Stimulated activated CD4-positive, alpha-beta T cell treated with anti-CD3 and anti-CD28 coated beads, Interleukin-2, amount 100 ng/mL, for 4 hours (primary cell): ENCODE results near the gene MAG.
A peak's percentile ranks its signal among the peaks of the same experiment; 100 is the strongest.

Experiments used
- DNase-seq: peaks from one replicate; pipeline ENCODE4 v3.0.0-alpha.2; 2020; ENCODE audit warnings: low read depth

MAG gene, protein sequence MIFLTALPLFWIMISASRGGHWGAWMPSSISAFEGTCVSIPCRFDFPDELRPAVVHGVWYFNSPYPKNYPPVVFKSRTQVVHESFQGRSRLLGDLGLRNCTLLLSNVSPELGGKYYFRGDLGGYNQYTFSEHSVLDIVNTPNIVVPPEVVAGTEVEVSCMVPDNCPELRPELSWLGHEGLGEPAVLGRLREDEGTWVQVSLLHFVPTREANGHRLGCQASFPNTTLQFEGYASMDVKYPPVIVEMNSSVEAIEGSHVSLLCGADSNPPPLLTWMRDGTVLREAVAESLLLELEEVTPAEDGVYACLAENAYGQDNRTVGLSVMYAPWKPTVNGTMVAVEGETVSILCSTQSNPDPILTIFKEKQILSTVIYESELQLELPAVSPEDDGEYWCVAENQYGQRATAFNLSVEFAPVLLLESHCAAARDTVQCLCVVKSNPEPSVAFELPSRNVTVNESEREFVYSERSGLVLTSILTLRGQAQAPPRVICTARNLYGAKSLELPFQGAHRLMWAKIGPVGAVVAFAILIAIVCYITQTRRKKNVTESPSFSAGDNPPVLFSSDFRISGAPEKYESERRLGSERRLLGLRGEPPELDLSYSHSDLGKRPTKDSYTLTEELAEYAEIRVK

DNA sequence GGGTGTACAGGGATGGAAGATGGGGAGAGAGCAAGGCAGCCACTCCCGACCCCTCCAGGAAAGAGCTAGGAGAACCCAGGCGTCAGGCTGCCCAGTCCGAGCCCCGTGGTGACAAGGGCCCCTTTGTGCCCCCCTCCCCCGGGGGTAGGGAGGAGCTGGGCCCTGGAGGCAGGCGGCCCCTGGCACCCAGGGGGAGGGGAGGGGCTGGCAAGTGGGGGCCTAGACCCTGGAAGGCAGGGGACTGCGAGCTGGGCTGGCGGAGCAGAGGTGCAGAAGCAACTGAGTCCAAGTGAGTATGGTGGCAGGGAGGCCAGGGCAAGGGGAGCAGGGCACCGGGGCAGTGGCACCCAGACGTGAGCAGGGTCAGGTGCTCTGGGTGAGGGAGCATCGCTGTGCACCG, at the start of gene MAG:
MAG (plus strand) TSS at position 246 of the 400 bp plus-strand sequence. CDS start 3,248 bp downstream, outside the sequence.
- DNase-seq = no peak

DNA sequence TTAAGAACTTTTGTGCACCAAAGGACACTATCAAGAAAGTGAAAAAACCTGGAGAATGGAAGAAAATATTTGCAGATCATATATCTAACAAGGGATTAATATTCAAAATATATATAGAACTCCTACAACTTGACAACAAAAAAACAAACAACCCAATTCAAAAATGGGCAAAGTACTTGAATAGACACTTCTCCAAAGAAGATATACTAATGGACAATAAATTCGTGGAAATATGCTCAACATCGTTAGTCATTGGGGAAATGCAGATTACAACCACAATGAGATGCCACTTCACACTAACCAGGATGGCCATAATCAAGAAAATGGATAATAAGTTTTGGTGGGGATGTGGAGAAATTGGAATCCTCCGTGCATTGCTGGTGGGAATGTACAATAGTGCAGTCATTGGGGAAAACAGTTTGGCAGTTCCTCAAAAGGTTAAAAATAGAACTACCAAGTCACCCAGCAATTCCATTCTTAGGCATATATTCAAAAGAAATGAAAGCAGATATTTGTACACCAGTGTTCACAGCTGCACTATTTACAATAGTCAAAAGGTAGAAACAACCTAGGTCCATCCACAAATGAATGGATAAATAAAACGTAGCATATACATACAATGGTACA, 45.4 kb upstream of the MAG start:
- no peak for DNase-seq

DNA sequence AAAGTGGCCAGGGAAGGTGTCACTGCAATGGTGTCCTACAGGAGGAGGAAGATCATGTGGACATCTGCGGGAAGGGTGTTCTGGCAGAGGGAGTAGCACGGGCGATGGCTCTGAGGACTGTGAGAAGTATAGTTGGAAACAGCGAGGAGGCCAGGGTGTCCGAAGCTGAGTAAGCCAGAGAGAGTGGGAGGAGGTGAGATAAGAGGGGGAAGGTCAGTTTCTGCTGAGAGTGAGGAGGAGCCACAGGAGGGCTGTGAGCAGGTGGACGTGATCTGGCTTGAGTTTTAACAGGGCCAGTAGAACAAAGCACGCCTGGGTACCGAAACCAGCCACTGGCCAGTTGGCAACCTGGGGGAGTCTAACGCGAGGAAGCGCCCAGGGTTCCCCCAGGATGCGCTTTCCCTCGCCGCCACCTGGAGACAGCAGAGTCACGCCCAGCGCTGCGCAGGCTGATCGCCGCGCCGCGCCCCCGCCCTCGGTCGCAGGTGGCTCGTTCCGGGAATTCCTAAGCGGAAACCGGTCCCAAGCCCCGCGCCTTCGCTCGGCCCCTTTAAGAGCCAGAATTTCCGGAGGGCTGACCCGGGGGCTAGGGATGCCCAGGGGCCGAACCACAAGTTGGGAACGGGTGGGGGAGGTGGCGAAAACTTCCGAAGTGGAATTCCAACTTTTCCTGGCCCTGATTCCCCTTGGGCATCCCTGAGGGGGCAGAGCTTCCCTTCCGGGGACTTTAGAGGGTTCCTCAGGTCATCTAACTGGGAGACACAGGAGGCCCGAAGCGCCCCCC, 44.2 kb upstream of the MAG start:
- peak; percentile 50 for DNase-seq

DNA sequence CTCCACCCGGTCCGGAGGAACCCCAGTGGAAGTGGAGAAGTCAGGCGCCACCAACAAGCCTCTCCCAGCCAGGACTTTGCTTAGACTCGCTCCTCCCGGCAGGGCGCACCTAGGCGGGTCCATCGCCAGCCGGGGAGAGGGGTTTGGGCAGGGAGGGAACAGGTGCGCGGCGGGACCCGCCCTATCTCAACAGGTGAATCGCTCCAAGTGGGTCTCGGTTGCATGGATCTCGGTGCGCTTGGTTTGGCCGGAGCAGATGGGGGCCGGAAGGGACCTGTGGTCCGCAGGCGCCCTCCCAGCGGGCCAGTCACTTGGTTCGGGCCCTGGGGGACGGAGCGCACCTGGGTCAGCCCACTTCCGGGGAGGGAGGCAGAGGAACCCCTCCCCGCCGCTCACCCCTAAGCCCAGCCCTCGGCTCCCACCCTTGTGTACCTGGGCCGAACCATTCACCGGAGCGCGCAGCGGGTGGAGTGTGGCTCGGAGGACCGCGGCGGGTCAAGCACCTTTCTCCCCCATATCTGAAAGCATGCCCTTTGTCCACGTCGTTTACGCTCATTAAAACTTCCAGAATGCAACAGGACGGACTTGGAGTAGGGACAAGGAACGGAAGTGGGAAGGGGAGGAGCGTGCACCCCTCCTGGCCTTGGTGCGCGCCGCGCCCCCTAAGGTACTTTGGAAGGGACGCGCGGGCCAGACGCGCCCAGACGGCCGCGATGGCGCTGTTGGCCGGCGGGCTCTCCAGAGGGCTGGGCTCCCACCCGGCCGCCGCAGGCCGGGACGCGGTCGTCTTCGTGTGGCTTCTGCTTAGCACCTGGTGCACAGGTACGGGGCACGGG, 43.4 kb upstream of the MAG start, which contains the start of gene LSR:
LSR (plus strand) TSS at position 693 of the 836 bp plus-strand sequence; CDS start at position 714, 21 bp downstream.
- DNase-seq = peak; percentile 55

DNA sequence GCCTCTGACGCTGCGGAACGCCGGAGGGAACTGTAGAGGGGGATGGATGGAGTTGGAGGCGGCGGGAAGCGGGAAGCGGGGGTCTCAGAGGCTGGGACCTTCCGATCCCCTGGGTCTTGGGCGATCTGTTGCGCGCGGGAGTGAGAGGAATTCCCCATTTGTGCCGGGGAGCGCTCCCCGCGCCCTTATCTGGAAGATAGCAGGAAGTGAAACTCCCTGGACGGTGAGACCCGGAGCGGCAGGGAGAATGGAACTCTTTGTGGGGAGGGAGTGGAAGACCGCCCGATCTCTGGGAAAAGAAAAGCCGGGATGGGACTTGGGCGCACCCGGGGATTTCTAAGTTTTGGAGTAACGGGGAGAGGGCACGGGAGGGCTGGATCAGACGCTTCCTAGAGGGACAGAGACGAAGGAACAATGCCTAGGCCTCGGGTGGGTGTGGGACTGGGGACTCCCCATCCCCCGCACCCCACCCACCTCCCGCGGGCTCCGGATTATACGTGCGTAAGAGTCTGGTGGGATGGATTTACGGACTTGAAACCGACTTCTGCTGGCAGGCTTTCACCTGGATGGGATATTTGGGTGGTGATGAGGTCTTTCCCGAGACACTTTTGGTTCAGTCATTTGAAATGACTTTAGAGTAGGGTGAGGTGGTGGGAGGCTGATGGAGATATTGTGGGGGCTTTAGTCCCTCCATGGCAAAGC, 42.7 kb upstream of the MAG start:
- DNase-seq = no peak

DNA sequence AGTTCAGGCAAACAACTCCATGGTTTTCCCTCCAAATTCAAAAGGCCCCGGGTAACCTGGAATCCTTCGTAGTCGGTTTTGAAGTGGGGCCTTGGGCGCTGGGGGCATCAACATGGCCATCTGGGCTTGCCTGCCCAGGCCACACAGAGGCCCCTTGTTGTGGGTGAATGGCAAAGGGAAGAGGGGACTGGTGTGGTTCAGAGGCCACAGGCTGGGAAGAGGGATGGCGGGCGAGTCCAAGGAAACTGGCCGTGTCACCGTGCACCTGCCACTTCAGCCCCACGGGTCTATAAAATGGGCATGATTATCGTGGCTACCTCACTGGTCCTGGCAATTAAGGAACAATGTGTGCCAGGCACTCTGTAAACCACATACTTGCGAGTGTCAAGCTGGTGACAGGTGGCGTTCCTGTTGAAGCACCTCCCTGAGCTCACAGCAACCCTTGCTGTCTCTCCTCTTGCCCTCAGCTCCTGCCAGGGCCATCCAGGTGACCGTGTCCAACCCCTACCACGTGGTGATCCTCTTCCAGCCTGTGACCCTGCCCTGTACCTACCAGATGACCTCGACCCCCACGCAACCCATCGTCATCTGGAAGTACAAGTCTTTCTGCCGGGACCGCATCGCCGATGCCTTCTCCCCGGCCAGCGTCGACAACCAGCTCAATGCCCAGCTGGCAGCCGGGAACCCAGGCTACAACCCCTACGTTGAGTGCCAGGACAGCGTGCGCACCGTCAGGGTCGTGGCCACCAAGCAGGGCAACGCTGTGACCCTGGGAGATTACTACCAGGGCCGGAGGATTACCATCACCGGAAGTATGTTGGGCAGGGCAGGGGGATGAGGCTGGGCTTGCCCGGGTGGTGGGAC, 41.9 kb upstream of the MAG start:
- DNase-seq = no peak

DNA sequence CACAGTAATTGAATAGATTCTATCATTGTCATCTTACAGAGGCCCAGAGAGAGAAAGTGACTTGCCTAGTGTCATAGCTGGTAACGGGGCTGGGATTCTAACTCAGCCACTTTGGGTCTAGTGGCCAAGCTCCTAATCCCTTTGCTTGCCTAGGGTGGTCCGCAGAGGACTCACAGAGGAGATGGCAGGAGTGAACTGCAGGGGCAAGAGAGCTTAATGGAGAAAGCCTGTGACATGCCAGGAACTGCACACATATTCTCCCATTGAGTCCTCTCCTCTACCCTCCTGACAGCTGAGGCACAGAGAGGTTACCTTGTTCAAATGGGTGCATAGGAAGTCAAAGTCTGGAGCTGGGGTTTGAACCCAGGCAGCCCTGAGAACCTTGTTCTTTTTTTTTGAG, 40.5 kb upstream of the MAG start:
- no peak for DNase-seq

DNA sequence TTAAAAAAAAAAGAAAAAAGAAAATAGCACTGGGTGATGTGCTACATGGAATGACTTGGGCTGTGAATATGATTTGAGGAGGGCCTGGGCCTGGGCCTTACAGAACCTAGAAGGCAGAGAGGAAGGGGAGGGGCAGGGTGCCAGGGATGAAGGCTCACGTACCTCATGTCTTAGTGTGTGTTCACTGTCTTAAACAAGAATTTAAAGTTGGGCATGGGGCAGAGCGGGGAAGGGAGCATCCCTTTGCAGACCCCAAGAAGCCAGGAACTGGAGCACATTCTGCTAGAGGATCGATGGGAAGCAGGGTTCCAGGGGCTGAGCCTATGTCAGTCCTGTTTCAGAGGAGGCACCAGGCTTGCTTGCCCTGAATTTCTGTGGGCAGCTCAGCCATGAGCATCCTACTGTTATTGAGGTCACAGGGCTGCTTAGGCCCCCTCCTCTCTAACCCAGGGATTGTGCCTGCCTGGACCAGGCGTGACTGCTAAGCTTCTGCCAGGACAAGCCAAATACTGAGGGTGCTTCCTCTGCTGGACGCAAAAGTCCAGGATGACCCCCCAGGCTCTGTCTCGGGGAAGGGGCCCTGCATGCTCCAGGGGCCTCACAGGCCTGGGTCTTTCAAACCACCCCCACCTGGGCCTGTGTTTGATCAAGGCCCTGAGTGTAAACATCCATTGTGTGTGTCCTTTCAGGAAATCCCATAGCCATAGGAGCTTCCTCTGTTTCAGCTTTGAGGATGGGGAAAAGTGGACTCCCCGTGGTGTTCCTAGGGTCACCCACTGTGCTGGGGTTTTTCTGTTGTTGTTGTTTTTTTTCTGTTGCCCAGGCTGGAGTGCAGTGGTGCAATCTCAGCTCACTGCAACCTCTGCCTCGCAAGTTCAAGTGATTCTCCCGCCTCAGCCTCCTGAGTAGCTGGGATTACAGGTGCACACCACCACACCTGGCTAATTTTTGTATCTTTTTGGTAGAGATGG, 38.4 kb upstream of the MAG start:
- DNase-seq = no peak

DNA sequence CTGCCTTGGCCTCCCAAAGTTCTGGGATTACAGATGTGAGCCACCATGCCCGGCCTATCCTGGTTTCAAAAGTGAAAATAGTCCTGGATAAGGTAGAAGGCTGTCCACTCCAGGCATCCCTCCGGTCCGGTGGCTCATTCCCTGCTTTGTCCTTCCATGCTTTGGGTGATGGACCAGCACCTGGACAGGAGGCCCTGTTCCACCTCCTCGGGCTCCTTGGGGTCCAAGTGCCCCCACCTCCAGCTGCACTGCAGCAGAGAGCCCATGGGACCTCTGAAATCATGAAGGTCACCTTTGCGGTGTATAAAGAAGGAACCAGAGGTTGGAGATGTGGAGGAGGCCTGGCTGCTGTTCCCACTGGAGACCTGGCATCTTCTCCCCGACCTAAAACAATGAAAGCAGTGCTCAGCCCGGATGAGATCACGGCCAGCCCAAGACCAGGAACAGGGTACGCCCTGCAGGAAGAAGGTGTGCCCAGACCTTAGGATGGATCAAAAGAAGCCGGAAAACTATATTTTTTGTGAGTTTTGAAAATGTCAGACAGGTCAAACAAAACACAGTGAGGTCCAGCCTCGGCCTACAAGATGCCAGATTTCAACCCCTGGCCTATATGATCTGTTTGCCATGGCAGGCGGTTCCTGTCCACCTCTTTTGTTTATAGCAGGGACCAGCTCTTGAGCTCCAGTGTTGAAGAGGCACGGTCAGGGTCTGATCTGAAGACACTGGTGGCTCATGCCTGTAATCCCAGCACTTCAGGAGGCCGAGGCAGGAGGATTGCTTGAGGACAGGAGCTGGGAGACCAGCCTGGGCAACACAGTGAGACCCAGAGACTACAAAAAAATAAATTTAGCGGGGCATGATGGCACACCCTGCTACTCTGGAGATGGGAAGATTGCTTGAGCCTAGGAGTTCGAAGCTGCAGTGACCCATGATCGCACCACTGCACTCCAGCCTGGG, 37.3 kb upstream of the MAG start:
- no peak for DNase-seq

DNA sequence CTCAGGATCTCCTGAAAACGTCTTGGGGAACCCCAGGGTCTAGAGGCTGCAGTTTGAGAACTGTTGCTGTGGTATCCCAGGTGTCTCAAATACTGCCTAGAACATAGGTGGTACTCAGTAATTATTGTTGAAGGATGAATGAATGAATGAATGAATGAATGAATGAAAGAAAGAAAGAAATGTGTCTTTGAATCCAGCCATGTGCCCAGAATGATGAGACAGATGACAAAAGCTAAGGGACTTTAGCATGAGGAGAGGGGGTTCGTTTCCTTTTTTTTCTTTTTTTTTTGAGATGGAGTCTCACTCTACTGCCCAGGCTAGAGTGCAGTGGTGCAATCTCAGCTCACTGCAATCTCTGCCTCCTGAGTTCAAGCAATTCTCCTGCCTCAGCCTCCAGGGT, 35.4 kb upstream of the MAG start:
- DNase-seq = no peak

DNA sequence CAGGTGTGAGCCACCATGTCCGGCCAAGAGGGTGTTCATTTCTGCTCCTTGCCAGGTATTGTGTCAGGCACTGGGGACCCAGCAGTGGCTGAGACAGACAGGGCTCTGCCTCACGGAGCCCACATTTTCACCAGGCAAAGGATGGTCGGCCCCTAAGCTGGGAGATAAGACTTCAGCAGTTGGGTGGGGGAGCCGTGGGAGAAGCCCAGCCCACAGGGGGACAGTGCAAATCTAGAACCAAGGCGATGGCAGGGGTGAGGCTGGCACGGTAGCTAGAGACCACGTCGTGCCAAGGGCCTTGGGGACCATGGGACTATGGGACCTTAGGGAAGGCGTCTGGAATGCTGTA, 34.9 kb upstream of the MAG start:
- DNase-seq = no peak

DNA sequence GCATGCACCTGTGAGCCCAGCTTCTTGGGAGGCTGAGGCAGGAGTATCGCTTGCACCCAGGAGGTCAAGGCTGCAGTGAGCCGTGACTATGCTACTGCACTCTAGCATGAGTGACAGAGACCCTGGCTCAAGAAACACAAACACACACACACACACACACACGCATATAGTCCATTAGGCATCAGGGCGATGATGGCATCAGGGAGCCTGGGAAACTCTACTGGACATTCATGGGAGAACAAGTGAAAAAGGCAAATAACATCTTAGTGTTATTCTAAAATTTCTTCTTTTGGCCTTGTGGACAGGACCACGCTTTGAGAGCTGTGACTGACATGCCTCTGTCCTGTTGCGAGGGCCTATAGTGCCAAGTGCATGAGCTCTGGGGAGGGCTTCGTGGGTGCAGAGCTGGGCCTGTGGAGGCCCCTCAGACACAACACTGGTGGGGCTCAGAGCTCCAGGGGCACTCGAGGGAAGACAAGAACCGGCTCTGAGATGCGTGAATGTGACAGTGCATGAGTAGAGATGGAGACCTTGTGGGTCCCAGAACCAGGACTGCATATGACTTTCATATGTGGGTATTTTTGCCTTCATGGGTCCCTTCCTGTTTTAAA, 31.2 kb upstream of the MAG start:
- DNase-seq = no peak

DNA sequence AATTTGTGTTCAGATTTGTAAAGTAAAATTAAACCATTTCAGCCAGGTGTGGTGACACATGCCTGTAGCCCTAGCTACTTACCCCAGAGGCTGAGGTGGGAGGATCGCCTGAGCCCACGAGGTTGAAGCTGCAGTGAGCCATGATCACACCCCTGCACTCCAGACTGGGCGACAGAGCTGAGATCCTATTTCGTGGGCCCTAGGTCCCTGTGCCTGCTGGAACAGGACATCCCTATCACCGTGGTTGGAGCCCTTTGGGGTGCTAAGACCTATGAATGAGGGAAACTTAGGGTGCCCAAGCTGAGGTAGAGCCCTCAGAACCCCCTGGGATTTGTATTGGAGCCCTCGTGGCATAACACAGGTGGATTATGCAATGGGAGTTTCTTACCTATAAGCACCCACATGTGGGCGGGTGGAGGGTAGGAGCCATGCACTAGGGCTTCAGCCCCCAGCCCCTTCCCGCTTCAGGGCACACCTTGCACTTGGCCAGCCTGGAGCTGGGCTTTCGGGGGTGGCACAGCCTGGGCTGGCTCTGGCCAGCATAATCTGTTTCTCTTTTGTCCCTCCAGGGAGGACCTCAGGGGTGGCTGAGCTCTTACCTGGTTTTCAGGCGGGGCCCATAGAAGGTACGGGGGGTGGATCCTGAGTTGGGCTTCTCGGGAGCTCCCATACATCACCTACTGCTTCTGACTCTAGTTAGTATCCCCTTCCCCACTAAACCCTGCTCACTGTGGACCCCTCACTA, 30.4 kb upstream of the MAG start:
- no peak for DNase-seq

DNA sequence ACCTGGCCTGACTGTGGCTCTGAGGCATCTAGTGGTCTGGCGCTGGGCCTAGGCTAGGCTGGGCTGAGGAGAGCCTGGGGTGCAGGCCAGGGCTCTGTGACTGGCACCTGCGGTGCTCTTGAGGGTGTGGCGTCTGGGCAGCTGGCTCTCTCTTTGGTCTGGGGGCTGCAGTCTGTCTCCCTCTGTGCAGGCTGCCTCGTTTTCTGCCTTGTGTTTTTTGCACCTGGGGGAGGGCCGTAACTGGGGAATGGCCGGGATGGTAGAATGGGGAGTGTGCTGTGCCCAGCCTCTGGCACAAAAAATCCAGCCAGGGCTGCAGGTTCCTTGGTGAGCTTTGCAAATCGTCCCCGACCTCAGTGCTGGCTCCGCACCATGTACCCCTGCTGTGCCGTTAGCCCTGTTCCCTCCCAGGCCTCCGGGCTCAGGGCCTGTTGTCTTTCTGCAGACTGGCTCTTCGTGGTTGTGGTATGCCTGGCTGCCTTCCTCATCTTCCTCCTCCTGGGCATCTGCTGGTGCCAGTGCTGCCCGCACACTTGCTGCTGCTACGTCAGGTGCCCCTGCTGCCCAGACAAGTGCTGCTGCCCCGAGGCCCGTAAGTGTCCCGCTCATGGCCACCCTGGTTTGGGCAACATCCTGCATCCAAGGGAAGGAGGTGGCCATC, 29.7 kb upstream of the MAG start:
- no peak for DNase-seq

DNA sequence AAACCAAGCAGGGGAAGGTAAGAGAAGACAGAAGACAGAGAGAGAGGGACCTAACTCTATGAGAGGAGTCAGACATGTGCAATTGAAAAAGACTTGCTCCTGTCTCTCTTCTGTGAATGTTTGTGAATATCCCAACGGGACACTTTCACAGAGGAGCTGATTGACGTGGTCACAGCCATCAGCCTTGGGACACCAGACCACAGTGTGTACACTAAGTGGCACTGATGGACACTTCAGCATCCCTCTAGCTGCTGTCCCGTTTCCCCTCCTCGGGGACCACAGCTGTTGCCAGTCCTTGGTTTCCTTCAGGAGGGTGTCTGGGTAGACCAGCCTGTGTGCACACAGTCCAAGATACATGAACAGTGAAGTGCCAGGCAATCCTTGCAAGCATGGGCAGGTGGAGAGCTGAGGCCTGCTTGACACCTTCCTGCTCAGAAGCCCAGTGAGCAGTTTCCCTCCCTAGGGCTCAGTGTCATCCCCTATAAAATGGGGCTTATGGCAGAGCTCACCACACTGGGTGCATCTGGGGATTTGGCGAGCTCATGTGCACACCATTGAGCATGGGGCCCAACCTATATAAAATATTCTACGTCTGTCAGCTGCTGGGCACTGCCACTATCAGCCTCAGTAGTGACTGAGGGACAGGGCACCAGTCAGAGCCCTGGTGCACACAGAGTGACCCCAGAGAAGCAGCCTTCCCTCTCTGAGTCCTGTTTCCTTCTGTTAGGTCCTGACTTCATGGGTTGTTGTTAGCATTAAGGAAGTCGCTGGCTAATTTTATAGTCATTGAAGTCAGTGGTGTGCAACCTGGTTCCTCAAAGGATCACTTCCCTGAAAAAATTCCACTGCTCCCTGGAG, 27.5 kb upstream of the MAG start:
- DNase-seq = no peak
